NCI-H1105 treated with DMSO at 0.1 percent for 48 hours (cell line): ENCODE data around the gene MTF2.

Experiments
- DNase-seq: peaks from one replicate; lab custom pipeline; 2025; lab: John Stamatoyannopoulos, UW

Gene MTF2

DNA sequence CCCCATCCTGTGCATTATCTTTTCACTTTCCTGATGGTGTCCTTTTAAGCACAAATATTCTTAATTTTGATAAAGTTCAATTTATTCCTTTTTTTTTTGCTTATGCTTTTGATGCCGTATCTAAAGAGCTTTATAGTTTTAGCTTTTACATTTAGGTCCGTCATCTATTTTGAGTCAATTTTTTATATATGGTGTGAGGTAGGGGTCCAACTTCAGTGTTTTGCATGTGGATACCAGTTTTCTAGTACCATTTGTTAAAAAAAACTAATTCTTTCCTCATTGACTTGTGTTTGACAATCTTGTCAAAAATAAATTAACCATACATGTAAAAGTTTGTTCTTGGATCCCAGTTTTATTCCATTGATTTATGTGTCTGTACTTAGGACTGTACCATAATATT is 4.9 kb downstream of the MTF2 start:
- no peak for DNase-seq

- DNase-seq = no peak
Observed at GRCh38 chr1:93087532-93087931, 8.4 kb downstream of the MTF2 start.

DNA sequence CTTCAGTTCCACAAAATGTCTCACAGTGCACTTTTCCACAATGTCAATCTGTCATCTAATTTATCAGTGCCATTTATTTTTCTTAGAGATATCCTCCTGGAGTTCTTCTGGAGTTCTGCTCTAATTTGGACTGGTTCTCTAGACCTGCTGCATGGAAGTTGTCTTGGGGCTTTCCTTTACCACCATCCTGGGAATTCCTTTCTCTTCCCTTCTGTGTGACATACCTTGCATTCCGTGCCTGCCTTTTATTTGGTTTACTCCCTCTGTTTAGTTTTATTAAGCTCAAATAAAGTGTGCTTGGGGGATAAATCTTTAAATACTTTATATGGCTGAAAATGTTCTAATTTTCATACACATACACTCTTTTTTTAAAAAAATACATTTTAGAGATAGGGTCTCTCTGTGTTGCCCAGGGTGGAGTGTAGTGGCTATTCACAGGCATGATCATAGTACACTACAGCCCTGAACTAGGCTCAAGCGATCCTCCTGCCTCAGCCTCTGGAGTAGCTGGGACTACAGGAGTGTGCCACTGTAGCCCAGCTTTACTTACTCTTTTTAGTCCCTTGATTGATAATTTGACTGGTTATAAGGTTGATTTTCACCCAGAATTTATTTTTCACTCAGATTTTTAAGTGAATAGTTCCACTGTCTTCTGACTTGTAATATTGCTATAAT is 14.4 kb downstream of the MTF2 start:
- DNase-seq = no peak

- DNase-seq = no peak
Observed at GRCh38 chr1:93095804-93096585, 16.9 kb downstream of the MTF2 start.

GRCh38 chr1:93102142-93102541 is 23.1 kb downstream of the MTF2 start:
- no peak for DNase-seq

GRCh38 chr1:93106226-93106625 is 27.1 kb downstream of the MTF2 start:
- DNase-seq = no peak

GRCh38 chr1:93107395-93107794 is 28.3 kb downstream of the MTF2 start:
- no peak for DNase-seq

- DNase-seq = no peak
Observed at GRCh38 chr1:93108335-93108734, 29.3 kb downstream of the MTF2 start.

DNA sequence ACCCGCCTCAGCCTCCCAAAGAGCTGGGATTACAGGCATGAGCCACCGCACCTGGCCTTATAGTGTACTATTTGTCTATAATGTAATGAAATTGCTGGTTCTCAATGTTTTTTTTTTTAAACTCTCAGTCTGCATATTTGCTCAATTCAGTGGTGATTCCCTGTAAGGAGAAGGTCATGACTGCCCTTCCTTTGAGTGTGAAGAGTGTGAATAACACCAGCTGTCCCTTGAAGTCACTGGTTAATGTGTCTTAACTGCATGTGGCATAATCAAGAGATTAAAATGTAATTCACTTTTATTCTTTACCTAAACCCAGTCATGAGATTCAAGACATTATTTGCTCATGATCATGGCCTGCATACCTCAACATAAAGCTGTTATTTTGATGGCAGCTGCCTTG is 30.5 kb downstream of the MTF2 start:
- DNase-seq = no peak

- DNase-seq = no peak
Observed at GRCh38 chr1:93111065-93111464, 32.0 kb downstream of the MTF2 start.

DNA sequence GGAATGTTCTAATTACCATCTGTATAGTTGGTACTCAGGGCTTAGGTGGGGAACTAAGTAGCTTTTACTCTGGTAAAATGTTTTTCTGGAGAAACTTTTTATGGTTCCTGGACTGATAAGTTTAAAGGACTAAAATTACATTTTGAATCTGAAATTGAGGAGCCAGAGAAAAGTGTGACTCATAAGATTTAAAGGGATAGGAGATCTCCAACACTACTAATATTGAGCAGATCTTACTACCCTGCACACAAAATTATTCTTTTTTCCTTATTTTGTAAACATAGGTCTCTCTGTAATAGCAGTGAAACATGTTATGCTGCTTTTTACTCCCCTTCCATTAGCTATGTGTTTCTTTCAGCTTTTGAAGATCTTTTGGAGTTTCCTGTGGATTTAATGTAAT is 32.5 kb downstream of the MTF2 start:
- no peak for DNase-seq

GRCh38 chr1:93113127-93113526 is 34.0 kb downstream of the MTF2 start:
- no peak for DNase-seq

GRCh38 chr1:93114391-93114790 is 35.3 kb downstream of the MTF2 start:
- no peak for DNase-seq

GRCh38 chr1:93120614-93121013 is 41.5 kb downstream of the MTF2 start:
- DNase-seq = no peak

- no peak for DNase-seq
Observed at GRCh38 chr1:93123201-93123783, 44.2 kb downstream of the MTF2 start.

DNA sequence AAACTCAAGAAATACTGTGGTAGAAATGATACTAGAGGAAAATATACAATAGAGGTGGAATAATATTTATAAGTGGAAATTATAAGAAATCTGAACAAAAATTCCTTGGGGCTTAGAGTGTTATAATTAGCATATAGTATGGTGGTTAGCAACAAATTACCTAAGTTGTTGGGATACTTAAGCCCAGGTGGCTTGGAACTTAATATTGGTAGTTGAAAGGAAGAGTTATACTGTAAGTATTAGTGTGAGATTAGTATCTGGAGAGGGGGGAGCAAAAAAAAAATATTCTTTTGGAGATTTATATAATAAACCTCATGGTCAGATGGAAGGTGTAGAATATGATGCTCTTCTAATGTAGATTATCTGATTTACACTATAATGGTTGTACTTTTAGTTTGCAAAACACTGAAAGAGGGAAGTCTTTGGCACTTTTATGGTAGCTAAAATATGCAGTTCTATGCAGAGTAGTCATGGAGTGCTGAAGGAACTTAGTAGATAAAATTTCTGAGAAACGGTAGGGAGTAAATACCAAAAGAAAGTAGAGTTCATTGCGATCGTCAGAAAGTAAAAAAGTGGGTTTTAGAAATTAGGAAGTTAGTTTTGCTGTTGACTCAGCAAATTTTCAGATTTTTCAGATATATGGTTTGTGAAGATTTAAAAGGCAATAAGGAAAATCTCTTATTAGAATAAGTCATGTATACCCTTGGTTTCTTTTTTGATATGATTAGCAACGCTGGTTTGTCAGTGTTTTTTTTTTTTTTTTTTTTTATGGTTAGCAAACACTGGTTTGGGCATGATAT is 45.7 kb downstream of the MTF2 start:
- no peak for DNase-seq

DNA sequence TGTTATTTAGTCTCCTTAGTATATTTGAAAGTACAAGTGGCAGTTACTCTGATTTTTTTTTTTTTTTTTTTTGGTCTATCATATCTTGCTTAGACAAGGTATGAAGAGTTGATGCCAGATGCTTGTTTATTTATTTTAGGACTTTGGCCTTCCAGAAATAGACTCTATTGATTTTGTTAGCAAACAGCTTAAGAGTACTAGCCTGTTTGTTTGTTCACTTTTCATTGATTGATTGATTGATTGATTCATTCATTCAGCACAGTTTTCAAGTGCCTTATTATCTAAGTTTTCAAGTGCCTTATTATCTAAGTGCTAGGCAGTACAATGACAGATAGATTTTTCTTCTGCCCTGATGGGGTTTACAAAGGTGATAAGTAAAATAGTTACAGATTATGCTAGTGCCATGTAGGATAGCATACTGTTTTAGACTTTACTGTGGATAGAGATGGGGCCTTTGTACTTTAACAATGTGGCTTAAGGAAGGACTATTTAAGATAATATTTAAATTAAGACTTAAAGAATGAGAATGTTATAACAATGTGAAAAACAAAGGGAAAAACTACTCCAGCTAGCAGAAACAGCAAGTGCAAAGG is 50.5 kb downstream of the MTF2 start:
- DNase-seq = no peak

DNA sequence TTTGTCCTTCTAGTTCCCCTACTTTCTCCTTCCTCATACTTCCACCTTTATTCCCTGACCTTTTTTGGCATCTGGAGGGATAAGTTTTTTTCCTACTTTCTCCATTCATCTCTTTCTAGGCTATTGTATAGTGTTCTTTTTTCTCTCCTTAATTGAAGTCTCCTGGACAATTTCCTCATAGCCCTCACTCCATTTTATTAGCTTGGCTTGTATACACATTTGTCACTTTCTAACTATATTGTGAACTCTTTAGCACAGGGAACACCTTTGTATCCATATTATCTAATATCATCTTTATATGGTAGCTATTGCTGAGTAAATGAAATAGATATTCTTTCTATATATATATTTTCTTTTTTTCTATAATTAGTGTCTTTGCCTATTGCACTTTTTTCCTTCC is 53.6 kb downstream of the MTF2 start:
- no peak for DNase-seq

DNA sequence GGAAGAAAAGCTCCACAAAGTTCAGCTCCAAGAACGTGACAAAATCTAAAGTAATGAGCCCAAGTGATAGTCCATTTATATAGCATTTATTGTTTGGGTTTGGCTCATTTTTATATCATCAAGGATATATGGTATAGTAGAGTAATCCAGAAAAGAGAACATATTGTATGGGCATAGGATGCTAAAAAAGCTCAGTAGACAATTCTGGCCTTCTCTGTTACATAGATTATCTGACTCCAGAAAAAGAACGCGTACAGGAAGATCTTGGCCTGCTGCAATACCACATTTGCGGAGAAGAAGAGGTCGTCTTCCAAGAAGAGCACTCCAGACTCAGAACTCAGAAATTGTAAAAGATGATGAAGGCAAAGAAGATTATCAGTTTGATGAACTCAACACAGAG is 57.4 kb downstream of the MTF2 start:
- DNase-seq = no peak

GRCh38 chr1:93137604-93138292 is 58.7 kb downstream of the MTF2 start:
- no peak for DNase-seq

GRCh38 chr1:93140106-93140505 is 61.0 kb downstream of the MTF2 start:
- no peak for DNase-seq

DNA sequence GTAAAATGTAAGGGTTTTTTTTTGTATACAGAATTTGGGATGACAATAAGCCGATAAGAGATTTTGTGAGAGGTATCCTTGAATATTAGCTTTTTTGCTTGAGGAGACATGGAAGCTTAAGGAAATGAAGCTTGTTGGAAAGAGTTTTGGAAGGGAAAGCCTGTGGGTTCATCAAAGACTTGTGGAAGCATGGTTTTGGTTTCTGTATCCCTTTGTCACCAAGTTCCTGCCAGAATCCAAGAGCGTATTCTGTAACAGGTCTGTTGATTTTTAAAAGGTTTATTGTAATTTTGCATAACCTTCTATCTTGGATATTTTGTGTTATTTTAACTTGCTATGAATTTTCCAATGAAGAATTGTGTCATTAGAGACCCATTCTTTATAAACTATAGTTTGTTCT is 63.1 kb downstream of the MTF2 start:
- no peak for DNase-seq
